Stimulated activated CD8-positive, alpha-beta memory T cell treated with anti-CD3 and anti-CD28 coated beads, Interleukin-12 subunit alpha, Interleukin-12 subunit beta, amount 100 ng/mL, for 1 hour (primary cell): ENCODE measurements around the gene LRMDA.

Experiments used
- DNase-seq: peaks from one replicate; pipeline ENCODE4 v3.0.0-alpha.2; 2020; ENCODE audit warnings: low read depth

The LRMDA gene

DNA sequence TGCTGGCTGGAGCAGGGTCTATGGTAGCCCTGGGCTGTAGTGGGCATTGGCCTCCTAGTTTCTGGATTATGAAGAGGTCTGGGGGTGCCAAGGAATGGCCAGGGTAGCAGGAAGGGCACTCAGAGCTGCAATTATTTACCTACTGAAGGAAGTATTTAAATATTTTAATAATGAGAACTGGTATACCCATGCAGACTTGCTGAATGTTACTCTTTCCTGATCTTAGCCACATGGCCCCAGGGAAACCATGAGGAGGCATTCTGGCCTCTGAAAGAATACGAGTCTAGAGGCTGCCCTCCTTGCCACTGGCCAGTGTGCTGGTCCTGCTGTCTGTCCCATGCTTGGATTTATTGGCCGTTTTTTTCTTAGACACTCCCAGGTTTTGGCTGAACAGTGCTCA is 599.7 kb downstream of the LRMDA start:
- DNase-seq, result no peak

DNA sequence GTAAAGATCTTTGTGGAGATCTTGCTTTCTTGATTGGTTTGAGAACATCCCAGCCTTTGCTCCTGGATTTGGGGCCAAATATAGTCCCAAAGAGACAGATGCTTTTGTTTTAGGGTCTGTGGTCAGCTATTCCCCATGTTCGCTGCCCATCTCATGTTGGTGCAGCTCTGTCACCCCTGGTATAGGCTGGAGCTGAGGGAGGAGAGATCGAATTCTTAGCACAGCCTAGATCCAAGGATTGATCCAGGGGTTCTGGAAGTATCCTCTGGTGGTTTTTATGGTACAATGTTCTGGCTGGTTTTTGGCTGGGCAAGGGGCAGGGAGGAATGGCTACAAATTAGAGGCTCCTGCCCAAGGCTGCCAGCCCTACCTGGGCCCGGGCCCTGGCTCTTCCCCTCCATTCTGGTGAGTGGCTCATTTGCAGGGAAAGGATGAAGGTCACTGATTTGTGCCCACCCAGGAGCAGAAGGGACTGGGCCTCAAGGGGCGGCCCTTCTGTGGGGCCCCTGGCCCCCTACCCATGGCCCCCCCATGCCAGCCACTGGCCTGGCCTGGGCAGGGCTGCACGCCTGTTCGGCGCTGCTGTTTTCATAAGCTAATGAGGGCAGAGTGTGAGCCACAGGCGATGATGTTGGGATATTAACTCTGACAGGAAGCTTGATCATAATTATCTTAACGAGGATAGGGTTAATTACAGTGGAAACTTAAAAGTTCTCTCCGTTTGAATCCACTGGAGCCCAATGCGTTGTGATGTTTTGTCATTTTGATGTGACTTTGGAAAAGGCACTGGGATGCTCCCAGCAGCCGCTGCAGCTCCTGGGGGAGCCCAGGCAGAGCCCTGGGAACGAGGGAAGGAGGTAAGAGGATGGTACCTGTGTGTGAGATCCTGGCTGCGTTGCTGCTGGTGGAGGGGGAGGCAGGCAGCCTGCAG is 600.6 kb downstream of the LRMDA start:
- DNase-seq, result no peak

DNA sequence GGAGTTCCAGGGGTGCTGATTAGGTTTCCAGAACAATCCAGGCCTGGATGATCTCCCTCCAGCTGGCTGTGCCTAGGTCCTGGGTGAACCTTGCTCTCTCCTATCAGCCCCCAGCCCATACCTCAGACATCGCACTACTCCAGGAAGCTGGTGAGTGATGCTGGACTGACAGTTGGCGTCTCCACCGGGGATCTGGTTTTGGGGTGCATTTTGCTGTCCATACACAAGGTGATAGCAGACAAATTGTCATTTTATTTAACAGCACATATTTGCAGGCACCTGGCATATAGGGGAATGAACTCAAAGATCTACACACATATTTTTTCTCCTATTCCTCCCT is 601.2 kb downstream of the LRMDA start:
- DNase-seq, result no peak

DNA sequence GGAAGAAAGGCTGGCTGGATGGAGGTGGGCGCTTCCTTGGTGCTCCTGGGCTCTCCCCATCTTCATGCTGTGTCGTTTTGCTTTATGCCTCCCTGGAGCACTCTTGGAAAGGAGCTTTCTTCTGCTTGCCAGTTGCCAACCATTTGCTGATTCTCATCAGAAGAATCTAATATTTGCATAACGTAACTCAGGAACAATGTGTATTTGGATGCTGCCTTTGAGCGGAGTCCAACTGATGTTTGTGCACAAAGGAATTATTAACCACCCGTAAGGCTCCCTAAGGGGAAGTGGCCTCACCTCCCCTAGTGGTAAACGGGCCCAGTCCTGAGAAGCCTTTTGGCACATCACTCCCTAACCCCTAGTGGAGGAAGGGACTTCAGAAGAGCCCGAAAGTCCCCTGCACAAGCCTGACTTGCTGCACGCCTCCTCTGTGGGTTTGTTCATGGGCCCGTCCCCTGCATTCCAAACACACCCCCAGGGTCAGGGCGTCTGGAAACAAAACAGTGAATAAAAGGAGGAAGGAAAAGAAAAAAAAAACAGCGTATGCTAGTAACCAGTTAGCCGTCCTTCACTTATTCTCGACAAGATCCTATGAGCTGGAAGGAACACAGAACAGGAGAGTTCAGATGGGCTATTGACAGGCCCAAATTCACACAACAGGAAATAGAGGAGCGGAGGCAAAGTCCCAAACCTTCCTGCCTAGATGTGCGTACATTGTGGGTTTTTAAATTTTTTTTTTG is 602.2 kb downstream of the LRMDA start:
- DNase-seq, result no peak

DNA sequence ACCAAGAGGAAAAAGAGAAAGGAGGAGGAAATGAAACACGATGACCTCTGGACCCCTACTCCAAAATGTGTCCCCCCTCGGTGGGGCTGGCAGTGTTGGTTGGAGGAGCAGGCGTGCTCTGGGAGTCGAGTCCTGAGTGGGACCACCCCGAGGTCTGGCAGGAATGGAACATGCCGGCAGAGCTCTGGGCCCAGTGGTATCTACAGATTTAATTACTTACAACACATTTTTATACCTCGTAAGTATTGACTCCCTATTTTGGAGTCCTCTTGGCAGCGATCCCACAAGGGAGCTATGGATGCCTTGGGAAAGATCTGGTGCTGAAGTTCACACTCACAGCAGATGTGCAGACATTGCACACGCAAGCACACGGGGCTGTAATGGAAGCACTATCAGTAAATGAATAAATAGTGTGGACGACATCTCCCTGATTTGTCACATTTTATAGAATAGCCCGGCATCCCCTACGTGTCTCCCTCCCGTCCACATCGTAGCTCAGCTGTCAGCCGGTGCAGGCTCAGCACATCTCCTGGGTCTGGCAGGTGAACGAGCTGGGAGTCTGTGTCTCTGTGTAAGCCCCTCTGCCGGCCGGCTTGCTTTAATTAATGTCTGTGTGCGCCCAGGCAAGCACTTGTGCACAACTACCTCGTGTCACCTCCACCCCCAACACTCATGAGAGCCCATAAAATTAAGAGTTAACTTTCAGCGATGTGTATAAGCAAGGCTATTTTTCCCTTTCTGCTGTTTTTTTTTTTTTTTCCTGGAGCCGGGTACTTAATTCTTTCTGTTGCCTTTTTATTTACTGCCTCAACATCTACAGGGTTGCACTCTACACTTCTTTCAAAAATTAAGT is 603.2 kb downstream of the LRMDA start:
- DNase-seq, result no peak

DNA sequence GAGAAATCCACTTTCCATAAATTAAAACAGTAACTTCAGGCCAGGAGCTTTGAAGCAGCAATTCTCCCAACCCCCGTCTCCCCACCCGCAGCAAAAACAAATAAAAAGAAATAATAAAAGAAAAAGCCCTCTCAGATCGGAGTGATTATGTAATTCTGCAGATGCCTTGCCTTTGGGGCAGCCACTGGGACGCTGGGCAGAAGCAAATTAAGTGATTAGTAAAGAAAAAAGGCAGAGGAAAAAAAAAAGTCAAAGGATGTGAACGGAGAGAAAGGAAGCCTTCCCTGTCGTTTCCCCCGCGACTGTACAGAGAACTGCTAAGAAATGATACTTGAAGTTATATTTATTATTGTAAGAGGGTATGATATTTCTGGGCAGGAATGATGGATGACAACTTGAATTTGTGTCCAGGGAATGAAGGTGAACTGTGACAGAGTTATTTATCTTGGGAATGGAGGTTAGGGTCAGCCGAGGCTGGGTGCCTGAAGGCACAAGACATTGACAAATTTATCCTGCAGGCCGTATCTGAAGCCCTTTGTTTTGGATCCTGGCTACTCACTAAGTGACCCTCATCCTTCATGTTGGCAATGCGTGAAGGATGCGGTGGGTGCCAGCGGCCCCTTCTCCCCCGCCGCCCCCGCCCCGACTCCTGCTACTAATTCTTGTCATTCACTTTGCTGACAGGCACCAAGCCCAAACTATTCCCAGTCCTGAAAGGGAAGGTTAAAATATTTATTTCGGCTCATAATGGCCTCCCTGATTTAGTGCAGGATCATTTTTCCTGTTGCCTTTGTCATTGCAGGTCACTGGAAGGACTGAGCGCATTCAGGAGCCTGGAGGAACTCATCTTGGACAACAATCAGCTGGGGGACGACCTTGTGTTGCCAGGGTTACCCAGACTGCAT is 604.0 kb downstream of the LRMDA start:
- DNase-seq, result no peak

DNA sequence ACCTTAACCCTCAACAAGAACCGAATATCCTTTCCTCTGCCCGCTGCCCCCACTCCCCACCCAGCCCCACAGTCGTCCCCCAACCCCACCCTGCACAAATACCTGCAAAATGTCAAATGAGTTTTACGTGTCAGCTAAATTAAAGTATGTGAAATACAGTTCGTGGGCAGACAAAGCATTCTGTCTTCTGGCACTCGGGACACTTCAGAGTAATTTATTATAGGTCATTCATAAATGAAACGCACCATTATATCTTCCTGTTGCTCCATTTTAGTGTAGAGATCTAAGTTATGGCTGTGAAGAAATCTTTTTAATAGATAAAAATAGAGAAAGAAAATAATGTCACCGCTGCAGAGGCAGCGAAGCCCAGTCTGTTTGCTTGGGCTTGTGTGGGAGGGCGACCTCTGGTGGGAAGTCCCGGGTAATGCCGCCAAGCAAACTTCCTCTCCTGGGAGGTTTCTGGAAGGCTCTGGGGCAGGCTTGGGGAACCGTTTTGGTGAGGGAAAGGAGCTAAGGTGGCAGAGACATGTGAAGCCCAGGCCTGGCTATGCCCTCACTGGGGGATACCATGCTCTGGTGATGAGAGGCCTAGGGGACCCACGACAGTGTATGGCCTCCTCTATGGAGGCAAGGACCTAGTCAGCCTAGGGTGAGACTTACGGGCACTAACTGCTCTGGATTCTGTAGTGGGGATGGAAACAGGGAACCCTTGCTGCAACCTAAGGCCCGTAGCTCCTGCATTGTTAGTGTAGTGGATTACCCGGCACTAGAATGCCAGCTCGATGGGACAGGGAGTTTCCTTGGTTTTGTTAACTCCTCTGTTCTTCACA is 604.9 kb downstream of the LRMDA start:
- no peak for DNase-seq

DNA sequence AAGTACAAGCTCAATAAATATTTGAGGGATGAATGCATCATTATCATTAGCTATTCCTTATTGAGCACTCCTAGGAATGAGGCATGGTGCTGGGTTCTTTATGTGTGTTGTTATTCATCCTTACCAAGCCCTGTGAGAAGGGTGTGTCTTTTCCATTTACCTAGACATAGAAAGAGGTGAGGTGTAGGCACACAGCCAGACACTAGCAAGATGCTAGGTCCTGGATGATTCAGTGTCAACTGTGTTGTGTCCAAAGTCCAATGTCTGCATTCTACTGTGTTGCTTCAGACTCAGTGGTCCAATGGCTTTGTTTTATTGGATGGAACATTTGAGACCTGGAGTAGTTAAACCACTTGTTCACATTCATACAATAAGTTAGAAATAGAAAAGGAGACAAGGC is 605.5 kb downstream of the LRMDA start:
- DNase-seq, result no peak

DNA sequence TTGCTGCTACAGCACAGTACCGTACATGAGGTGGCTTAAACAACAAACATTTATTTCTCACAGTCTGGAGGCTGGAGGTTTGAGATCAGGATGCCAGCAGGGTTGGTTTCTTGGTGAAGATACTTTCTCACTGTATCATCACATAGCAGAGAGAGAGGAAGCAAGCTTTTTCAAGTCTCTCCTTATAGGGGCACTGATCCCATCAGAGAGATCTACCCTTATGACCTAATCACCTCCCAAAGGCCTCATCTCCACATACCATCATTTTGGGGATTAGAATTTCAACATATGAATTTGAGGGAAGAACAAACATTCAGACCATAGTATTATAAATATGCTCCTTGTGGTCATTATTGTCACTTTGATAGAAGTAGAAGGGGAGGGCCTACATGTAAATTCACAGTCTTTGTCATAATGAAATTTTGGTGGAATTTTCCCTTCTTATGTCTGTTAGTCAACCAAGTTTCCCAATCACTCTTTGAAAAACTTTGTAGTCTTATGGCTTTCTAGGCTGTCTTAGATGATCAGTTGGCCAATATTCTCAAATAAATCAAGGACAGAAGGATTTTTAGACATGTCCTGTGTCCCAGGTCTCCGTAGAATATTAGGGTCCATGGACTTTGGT is 606.2 kb downstream of the LRMDA start:
- DNase-seq, result no peak

DNA sequence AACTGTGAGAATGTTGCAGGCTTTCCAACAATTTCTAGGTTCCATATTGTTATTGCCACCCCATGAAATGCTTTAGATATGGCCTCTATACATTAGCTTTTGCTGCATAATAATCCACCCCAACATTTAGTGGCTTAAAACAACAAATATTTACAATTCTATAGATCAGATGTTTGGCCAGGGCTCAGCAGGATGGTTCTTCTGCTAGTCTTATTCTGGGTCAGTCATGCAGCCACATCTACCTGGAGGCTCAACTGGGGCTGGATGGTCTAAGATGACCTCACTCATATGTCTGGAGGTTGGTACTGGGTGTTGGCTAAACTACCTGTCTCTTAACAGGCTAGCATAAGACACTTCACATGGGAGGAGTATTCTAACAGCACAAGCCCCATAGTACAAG is 607.3 kb downstream of the LRMDA start:
- DNase-seq, result no peak

DNA sequence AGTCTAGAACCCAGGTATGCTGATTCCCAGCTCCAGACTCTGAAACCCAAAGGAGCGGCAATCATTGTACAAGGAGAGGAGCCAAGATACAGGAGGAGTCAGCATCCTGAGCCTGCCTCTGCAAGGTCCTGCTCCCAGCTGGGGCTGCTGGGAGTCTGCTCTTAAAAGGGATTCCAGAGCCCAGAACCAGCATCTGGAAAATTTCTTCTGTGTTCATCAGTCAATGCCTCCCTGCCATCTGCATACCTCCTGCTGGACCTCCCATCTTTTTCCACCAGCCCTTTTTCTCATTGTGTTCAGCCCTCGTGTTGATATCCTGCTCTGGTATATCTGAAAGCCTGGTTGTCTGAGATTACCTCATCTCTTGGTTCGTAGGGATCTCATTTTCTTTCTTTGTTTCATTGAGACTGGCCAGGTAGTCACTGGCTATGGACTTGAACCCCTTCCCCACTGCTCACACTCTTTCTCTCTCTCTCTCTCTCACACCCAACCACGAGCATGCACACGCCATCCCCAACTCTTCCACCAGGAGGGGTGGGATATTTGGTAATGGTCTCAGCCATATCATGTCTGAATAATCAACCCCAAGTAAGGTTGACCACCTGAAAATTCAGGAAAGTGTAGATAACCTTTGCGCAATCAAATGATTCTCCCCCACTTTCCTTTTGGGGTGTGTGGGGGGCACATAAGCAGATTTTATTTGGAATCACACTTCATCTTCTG is 608.8 kb downstream of the LRMDA start:
- DNase-seq, result no peak

DNA sequence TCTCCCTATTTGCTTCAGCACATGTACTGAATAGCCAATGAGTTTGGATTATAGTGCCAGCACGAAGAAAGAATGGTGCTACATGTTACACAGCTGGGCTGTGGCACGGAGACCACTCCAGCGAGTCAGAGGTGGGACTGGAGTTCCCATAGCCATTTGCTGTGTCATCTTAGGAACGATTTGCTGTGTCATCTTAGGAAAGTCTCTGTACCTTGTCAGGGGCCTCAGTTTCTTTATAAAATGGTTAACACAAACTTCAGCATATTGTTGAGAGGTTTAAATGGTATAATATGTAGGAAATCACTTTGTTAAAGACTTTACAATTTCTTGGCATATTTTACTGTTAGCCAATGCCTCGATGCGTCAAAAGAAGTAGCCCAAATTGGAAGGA is 609.4 kb downstream of the LRMDA start:
- no peak for DNase-seq

DNA sequence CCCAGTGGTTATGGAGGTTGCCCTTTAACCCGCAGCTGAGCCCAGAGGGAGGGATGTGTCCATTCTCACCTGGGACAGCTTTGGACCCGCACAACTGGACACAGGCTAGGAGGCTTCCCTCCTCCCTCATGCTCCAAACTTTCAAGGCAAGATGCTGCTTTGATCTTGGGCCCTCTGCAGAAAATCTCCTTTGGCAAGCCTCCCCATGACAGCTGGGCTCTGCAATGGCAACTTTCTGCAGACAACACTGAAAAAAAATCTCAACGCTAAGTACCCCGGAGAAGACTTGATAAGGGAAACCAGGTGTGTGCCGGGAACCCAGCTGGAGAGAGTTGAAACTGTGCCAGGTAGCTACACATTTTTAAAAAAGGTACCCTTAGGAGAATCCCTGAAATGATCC is 610.1 kb downstream of the LRMDA start:
- DNase-seq, result no peak

DNA sequence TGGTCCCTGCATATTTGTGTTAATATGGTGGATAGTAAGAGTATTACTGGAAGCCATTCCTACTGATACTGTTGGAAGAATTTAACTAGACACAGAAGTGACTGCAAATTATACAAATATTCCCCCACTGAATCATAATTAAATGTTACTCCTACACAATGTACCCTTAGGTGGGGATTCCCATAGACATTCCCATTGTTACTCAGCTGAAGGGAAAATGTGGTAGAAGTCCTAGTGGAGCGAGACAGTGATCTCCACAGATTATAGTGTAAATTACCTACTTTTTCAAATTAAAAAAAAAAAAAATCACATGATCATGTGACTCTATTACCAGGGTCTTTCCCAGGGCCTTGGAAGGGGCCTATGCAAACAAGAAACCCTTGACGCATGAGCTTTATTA is 611.8 kb downstream of the LRMDA start:
- DNase-seq, result no peak

DNA sequence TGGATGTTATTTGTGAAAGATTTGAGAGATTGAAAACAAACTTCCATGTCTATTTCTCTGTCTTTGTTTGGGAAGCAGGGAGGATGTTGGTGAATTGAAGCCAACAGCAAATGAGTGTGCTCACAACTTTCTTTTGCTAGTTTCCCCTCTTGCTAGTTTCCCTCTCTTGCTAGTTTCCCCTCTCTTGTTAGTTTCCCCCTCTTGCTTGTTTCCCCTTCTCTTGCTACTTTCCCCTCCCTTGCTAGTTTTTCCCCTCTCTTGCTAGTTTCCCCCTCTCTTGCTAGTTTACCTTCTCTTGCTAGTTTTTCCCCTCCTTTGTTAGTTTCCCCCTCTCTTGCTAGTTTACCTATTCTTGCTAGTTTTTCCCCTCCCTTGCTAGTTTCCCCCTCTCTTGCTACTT is 613.3 kb downstream of the LRMDA start:
- no peak for DNase-seq

DNA sequence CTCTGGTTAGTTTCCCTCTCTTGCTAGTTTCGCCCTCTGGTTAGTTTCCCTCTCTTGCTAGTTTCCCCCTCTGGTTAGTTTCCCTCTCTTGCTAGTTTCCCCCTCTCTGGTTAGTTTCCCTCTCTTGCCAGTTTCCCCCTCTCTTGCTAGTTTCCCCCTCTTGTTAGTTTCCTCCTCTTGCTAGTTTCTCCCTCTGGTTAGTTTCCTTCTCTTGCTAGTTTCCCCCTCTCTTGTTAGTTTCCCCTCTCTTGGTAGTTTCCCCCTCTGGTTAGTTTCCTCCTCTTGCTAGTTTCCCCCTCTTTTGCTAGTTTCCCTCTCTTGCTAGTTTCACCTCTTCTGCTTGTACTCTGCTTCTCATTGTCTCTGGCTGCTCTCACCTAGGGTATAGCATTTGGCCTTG is 613.8 kb downstream of the LRMDA start:
- DNase-seq, result no peak

DNA sequence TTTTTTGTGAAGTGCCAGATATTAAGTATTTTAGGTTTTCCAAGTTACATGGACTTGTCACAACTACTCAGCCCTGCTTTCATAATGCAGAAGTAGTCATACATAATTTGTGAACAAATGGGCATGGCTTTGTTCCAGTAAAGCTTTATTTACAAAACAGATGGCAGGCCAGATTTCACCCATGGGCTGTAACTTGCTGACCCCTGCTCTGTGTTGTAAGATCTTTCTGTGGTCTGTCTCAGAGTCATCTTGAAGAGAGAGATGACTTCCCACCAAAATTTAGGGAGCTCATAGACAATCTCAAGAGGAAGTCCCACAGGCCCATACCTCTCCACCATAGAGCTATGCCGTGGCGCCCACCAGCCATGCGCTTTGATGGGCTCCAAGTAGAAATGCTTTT is 616.1 kb downstream of the LRMDA start:
- DNase-seq, result no peak

DNA sequence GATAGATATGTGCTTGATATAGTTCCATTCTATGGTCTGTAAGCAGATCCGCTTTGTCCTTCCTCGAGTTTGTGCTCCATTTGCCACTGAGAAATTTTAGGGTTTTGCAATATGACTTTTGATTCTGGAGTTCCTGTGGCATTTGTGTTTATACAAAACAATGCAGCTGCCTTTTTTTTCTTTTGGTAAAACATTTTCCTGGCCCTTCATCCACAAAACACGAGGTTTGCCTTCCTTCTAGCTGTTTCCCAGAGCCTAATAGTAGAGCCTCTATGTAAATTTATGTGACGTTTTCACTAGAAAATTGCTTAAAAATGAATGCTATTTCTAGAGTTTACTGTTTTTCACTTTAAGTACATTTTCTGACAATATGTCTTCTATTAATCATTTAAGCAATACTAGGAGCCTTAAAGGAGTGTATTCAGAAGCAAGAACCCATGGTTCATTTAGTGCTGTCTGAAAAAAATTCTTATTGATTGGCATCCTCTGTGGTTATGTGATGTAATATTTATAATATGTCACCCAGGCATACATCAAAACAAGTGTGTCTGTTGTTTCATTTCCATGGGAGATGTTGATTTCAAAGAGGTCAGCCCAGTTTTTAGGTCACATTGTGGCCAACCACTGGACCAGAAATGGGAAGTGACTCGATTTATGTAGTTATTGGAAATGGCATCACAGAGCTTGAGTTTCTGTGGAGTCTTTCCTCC is 618.3 kb downstream of the LRMDA start:
- DNase-seq, result no peak

DNA sequence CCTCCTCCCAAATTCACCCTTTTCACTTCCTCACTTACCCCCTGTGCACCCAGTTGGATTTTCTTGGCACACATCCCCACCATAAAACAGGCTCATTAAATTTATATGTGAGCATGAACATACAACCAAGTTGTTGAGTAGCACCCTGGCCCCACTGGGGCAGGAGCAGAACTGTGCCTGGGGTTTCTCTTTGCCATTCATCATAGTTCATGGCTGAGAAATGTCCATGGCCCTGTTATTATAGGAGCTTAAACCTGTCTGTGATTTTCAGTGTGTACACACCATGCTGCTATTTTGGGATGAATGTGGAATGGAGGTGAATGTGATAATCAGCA is 618.8 kb downstream of the LRMDA start:
- DNase-seq, result no peak
